SU-DHL-6 (cell line): Measurements from ENCODE around the gene ADGRB3.

Experiments
- H2AFZ ChIP-seq: fragments of 200-600 bp; sonication (generic); 2 replicates; pipeline ENCODE4 v1.6.1; 2014; ENCODE audit warnings: low read depth, mild to moderate bottlenecking, moderate library complexity, mixed read lengths, antibody characterized with exemption, low read length; ENCODE audit not compliant: severe bottlenecking
- H3F3A ChIP-seq: fragments of 200-600 bp; shearing (Covaris generic); 2 replicates; pipeline ENCODE4 v1.6.0; 2016; ENCODE audit warnings: antibody characterized with exemption, mild to moderate bottlenecking; ENCODE audit not compliant: insufficient read depth
- H3K27ac ChIP-seq: fragments of 200-600 bp; sonication (generic); 2 replicates; pipeline ENCODE4 v1.5.1; 2016; ENCODE audit warnings: low read depth, mild to moderate bottlenecking, low read length, moderate library complexity, mixed read lengths
- H3K27me3 ChIP-seq: fragments of 200-600 bp; sonication (generic), shearing (Covaris generic); 2 replicates; pipeline ENCODE4 v1.6.0; 2014; ENCODE audit warnings: mild to moderate bottlenecking, low read length
- H3K36me3 ChIP-seq: fragments of 200-600 bp; sonication (generic); 2 replicates; pipeline ENCODE4 v1.6.1; 2014; ENCODE audit warnings: mild to moderate bottlenecking, low read length, mixed read lengths
- H3K4me2 ChIP-seq: fragments of 300-600, 200-600 bp; shearing (Covaris generic), sonication (generic); 2 replicates; pipeline ENCODE4 v1.6.0; 2014; ENCODE audit warnings: low read length, low read depth, mild to moderate bottlenecking; ENCODE audit not compliant: poor library complexity, severe bottlenecking
- H3K4me3 ChIP-seq: fragments of 200-600 bp; sonication (generic); 2 replicates; pipeline ENCODE4 v1.5.1; 2014; ENCODE audit warnings: antibody characterized with exemption, low read length, mild to moderate bottlenecking, mixed read lengths; ENCODE audit not compliant: insufficient read depth, poor library complexity, severe bottlenecking
- H3K79me2 ChIP-seq: fragments of 200-600 bp; sonication (generic); 2 replicates; pipeline ENCODE4 v1.6.1; 2014; ENCODE audit warnings: mild to moderate bottlenecking, low read length, moderate library complexity; ENCODE audit not compliant: insufficient read depth
- H3K9ac ChIP-seq: fragments of 200-600 bp; sonication (generic); 2 replicates; pipeline ENCODE4 v1.7.0; 2014; ENCODE audit warnings: mild to moderate bottlenecking, low read length
- H3K9me2 ChIP-seq: fragments of 200-600 bp; sonication (generic); replicated peaks from 2 replicates; pipeline ENCODE4 v1.6.1; 2014; ENCODE audit warnings: low read length; ENCODE audit not compliant: insufficient read depth
- H3K9me3 ChIP-seq: fragments of 200-600 bp; sonication (generic); 2 replicates; pipeline ENCODE4 v1.6.1; 2014; ENCODE audit warnings: low read length, mixed read lengths; ENCODE audit not compliant: insufficient read depth
- H4K20me1 ChIP-seq: fragments of 200-600 bp; sonication (generic); 2 replicates; pipeline ENCODE4 v1.6.1; 2014; ENCODE audit warnings: low read depth, mild to moderate bottlenecking, antibody characterized with exemption, low read length, moderate library complexity, mixed read lengths
- CTCF ChIP-seq: fragments of 200-600 bp; sonication (generic); IDR thresholded peaks from one replicate; pipeline ENCODE4 v1.5.1; 2017; ENCODE audit warnings: antibody characterized with exemption, mild to moderate bottlenecking, low read length, moderate library complexity; ENCODE audit not compliant: insufficient read depth, poor library complexity, severe bottlenecking
- EZH2phosphoT487 ChIP-seq: fragments of 200-600 bp; sonication (generic), shearing (Covaris generic); conservative IDR thresholded peaks from 2 replicates; pipeline ENCODE4 v1.6.1; 2018; ENCODE audit warnings: mild to moderate bottlenecking, antibody characterized with exemption, low read length, moderate library complexity, mixed read lengths

The ADGRB3 gene

GRCh38 chr6:68649669-68650068 is 14.6 kb downstream of the ADGRB3 start:
- no peaks in the 10 kb centered on the region for H3K9me3 ChIP-seq
- TF ChIP-seq CTCF, result no peak
- TF ChIP-seq EZH2phosphoT487, result no peak
- no peaks in the 10 kb centered on the region for H3K27me3 ChIP-seq
- H2AFZ ChIP-seq, result no peak overlapping the region
- H3K36me3 ChIP-seq, result no peaks in the 10 kb centered on the region
- no peaks in the 10 kb centered on the region for H3K9me2 ChIP-seq
- no peaks in the 10 kb centered on the region for H3F3A ChIP-seq
- no peaks in the 10 kb centered on the region for H4K20me1 ChIP-seq
- H3K79me2 ChIP-seq, result no peaks in the 10 kb centered on the region
- no peak overlapping the region for H3K27ac ChIP-seq
- H3K4me3 ChIP-seq, result no peak overlapping the region
- no peak overlapping the region for H3K4me2 ChIP-seq
- no peak overlapping the region for H3K9ac ChIP-seq

DNA sequence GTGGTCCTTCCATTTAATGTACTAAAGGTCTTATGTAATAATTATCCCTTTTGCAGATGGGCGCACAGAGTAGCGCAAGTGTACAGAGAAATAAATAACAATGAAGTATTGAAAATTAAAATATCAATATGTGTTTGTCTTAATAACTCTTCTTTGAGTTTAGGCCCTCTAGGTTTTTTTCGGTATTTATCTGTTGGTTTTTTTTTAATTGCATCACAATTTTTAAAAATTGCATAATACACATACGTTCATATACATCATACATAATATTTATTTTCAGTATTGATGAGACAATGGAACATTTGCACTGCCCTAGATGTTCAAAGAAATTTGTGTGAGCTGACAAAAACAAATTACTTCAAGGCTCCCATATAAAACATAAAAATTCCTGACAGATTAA is 15.1 kb downstream of the ADGRB3 start:
- H3K79me2 ChIP-seq, result no peaks in the 10 kb centered on the region
- no peaks in the 10 kb centered on the region for H3K27me3 ChIP-seq
- H3K4me2 ChIP-seq, result no peak overlapping the region
- H4K20me1 ChIP-seq, result no peaks in the 10 kb centered on the region
- no peaks in the 10 kb centered on the region for H3F3A ChIP-seq
- TF ChIP-seq CTCF (no peak), EZH2phosphoT487 (no peak)
- H3K36me3 ChIP-seq, result no peaks in the 10 kb centered on the region
- H3K9me2 ChIP-seq, result no peaks in the 10 kb centered on the region
- H3K9ac ChIP-seq, result no peak overlapping the region
- H3K9me3 ChIP-seq, result no peaks in the 10 kb centered on the region
- H3K27ac ChIP-seq, result no peak overlapping the region
- H2AFZ ChIP-seq, result no peak overlapping the region
- no peak overlapping the region for H3K4me3 ChIP-seq

- Histone ChIP-seq H3K79me2 (no peaks in the 10 kb centered on the region), H3K9me2 (no peaks in the 10 kb centered on the region), H3F3A (no peaks in the 10 kb centered on the region), H2AFZ (no peak overlapping the region), H4K20me1 (no peaks in the 10 kb centered on the region), H3K4me3 (no peak overlapping the region), H3K27ac (no peak overlapping the region), H3K9me3 (no peaks in the 10 kb centered on the region), H3K9ac (no peak overlapping the region), H3K27me3 (no peaks in the 10 kb centered on the region), H3K4me2 (no peak overlapping the region), H3K36me3 (no peaks in the 10 kb centered on the region)
- TF ChIP-seq CTCF, result no peak
- TF ChIP-seq EZH2phosphoT487, result no peak
Measured at GRCh38 chr6:68651011-68651985, 16.2 kb downstream of the ADGRB3 start.
